H1 (cell line): ENCODE data around the gene MAP3K10. TPM values are rescaled to one million over a fixed set of nuclear protein-coding genes. Genes with fewer than 3 reads are reported as not detected.

ENCODE experiments used
- polyA plus RNA-seq, 7 experiments: library from polyadenylated mRNA; depleted of rRNA in 3 of 7; stranded (reverse) in 5 of 7; unstranded in 2 of 7; fragments of >200 nt in 5 of 7; fragments of 200-250 nt in 2 of 7; gene quantifications; 1 replicate in 5 of 7; 2 replicates in 1 of 7; 4 replicates in 1 of 7; pipeline versions ENCODE4 v1.2.1 to v1.2.3, GENCODE V29; 2011 to 2013; ENCODE audit warnings: missing spikeins in 2 of 7, mixed read lengths in 2 of 7
- total RNA-seq: library from RNA; stranded (reverse); fragmentation: NEBNext Ultra II Directional; extraction: Animal tissue kit (Norgen Biotek cat#: 25700); gene quantifications from 2 replicates; pipeline ENCODE4 v1.2.1, GENCODE V29; 2021
- TF ChIP-seq, protein P1 (sequence below): IDR thresholded peaks from 2 replicates; pipeline ENCODE4 v1.6.1; 2011; ENCODE audit warnings: low read length, improper control_type of control experiment

Gene MAP3K10
- total and polyA plus RNA-seq, 2 of the 8 experiments (the other 6 are each of a cell fraction or from before 2014, with no cell fraction given) = 4.9 to 15.9 TPM

DNA sequence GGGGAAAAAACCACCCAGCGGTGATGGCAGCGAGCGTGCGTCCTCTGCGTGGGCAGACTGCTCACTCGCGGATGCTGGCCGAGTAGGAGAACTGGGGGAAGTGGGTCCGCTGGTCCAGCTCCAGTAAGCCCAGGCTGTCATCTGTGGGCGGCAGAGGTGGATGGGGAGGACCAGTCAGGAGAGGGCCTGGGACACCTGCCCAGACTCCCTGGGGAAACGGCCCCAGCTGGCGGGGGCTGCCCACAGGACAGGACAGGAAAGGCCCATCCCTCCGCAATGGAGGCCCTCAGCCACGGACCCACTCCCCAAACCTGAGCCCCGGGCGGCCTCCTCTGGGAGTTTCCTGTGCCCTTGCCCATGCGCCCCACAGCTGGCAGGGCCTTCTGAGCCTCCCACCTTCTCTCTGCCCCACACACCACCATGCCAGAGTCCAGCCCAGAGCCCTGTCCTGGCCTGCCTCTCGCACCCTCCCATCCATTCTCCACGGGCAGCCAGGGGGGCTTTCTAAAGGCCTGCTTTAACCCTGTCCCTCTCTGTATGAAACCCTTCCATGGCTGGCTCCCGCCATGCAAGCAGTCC lies 42.7 kb downstream of the MAP3K10 start (continued):
- TF ChIP-seq, protein P1, sequence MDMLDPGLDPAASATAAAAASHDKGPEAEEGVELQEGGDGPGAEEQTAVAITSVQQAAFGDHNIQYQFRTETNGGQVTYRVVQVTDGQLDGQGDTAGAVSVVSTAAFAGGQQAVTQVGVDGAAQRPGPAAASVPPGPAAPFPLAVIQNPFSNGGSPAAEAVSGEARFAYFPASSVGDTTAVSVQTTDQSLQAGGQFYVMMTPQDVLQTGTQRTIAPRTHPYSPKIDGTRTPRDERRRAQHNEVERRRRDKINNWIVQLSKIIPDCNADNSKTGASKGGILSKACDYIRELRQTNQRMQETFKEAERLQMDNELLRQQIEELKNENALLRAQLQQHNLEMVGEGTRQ = no peak
- TF ChIP-seq, all 59 proteins: peak for 0
